Measurements from ENCODE around the gene CRYL1. TPM values are rescaled to one million over a fixed set of nuclear protein-coding genes. Genes with fewer than 3 reads are reported as not detected.

The CRYL1 gene
- total RNA-seq, 1 experiment from 2014 or later: 13.4 TPM

DNA sequence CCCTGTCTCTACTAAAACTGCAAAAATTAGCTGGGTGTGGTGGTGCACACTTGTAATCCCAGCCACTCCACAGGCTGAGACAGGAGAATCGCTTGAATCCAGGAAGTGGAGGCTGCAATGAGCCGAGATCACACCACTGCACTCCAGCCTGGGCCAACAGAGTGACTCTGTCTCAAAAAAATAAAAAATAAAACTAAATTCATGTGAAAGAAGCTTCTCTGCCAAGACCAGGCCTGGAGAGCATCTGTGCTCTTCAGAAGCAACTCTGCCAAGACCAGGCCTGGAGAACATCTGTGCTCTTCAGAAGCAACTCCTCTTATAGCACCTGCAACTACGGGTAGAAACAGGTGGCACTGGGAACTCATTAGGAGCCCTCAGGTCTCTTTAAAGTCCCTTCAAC, 37.7 kb downstream of the CRYL1 start:
- ATAC-seq (no peak), DNase-seq (ENCODE audit: low read depth, low spot score) (no peak)
- intact Hi-C loops (cut with micrococcal nuclease; ENCODE audit: unreplicated experiment) (loop anchor here (2.0 kb wide), 1 partner anchor 291 kb away; no protein-coding TSS in a partner anchor), in situ Hi-C loops (cut with HindIII; ENCODE audit: low pct_unique_long_range_greater_than_20kb, low sequenced_read_pairs) (no loop called here)
- POLR2A ChIA-PET: no interaction called here
- no TSS peak for BruUV-seq (replicated peaks)
- CTCF ChIA-PET: interaction anchor here (0.7 kb wide), 1 partner anchor 259 kb away, joined by 4 read pairs; no protein-coding TSS in a partner anchor
- Histone ChIP-seq H3K27ac (ENCODE audit: low read length) (no peak overlapping the region), H3K4me1 (ENCODE audit: control insufficient read depth, insufficient read depth, low read length) (no peaks in the 10 kb centered on the region), H3K9me3 (ENCODE audit: control insufficient read depth, insufficient read depth, low read depth, low read length) (no peaks in the 10 kb centered on the region), H3K27me3 (ENCODE audit: control insufficient read depth, insufficient read depth, low read length) (no peaks in the 10 kb centered on the region), H3K36me3 (ENCODE audit: control insufficient read depth, insufficient read depth, low read length) (no peaks in the 10 kb centered on the region), H3K4me3 (ENCODE audit: low read depth in 2 of 2, low read length in 2 of 2) (no peak overlapping the region)
- TF ChIP-seq, protein P1, sequence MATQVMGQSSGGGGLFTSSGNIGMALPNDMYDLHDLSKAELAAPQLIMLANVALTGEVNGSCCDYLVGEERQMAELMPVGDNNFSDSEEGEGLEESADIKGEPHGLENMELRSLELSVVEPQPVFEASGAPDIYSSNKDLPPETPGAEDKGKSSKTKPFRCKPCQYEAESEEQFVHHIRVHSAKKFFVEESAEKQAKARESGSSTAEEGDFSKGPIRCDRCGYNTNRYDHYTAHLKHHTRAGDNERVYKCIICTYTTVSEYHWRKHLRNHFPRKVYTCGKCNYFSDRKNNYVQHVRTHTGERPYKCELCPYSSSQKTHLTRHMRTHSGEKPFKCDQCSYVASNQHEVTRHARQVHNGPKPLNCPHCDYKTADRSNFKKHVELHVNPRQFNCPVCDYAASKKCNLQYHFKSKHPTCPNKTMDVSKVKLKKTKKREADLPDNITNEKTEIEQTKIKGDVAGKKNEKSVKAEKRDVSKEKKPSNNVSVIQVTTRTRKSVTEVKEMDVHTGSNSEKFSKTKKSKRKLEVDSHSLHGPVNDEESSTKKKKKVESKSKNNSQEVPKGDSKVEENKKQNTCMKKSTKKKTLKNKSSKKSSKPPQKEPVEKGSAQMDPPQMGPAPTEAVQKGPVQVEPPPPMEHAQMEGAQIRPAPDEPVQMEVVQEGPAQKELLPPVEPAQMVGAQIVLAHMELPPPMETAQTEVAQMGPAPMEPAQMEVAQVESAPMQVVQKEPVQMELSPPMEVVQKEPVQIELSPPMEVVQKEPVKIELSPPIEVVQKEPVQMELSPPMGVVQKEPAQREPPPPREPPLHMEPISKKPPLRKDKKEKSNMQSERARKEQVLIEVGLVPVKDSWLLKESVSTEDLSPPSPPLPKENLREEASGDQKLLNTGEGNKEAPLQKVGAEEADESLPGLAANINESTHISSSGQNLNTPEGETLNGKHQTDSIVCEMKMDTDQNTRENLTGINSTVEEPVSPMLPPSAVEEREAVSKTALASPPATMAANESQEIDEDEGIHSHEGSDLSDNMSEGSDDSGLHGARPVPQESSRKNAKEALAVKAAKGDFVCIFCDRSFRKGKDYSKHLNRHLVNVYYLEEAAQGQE (IDR thresholded peaks at IDR 0.05; ENCODE audit: insufficient read depth in 1 of 2, low read depth in 2 of 2, low read length in 1 of 2): no peak
- TF ChIP-seq SIN3A (IDR thresholded peaks at IDR 0.05; ENCODE audit: borderline replicate concordance, insufficient read depth, low read depth, low read length) (no peak), TCF7L2 (IDR thresholded peaks at IDR 0.05; ENCODE audit: low read depth, low read length) (no peak), POLR2AphosphoS5 (IDR thresholded peaks at IDR 0.05; ENCODE audit: low read depth, low read length) (no peak)
- TF ChIP-seq, protein P2, sequence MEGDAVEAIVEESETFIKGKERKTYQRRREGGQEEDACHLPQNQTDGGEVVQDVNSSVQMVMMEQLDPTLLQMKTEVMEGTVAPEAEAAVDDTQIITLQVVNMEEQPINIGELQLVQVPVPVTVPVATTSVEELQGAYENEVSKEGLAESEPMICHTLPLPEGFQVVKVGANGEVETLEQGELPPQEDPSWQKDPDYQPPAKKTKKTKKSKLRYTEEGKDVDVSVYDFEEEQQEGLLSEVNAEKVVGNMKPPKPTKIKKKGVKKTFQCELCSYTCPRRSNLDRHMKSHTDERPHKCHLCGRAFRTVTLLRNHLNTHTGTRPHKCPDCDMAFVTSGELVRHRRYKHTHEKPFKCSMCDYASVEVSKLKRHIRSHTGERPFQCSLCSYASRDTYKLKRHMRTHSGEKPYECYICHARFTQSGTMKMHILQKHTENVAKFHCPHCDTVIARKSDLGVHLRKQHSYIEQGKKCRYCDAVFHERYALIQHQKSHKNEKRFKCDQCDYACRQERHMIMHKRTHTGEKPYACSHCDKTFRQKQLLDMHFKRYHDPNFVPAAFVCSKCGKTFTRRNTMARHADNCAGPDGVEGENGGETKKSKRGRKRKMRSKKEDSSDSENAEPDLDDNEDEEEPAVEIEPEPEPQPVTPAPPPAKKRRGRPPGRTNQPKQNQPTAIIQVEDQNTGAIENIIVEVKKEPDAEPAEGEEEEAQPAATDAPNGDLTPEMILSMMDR (IDR thresholded peaks at IDR 0.05): no peak

DNA sequence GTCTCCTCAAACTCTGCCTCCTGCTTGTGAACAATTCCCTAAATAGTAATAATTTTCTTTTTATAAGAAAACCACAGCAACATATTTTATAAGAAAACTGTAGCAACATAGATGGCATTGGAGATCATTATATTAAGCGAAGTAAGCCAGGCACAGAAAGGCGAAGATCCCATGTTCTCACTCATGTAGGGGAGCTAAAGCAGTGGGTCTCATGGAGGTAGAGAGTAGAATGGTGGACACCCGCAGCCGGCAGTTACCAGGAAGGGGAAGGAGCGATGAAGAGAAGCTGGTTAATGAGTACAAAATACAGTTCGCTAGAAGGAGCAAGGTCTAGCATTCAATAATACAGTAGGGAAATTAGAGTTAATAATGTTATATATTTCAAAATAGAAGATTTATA, 42.9 kb downstream of the CRYL1 start:
- DNase-seq (ENCODE audit: low read depth, low spot score) (no peak), ATAC-seq (no peak)
- H3K9me3 ChIP-seq (ENCODE audit: control insufficient read depth, insufficient read depth, low read depth, low read length): no peaks in the 10 kb centered on the region
- BruUV-seq (replicated peaks): no TSS peak
- in situ Hi-C loops (cut with HindIII; ENCODE audit: low pct_unique_long_range_greater_than_20kb, low sequenced_read_pairs) (no loop called here), intact Hi-C loops (cut with micrococcal nuclease; ENCODE audit: unreplicated experiment) (no loop called here)
- H3K27me3 ChIP-seq (ENCODE audit: control insufficient read depth, insufficient read depth, low read length): no peaks in the 10 kb centered on the region
- no peak overlapping the region for H3K4me3 ChIP-seq (ENCODE audit: low read depth in 2 of 2, low read length in 2 of 2)
- ChIA-PET CTCF (no interaction called here), POLR2A (interaction anchor here (0.6 kb wide), 1 partner anchor 18 kb away, joined by 3 read pairs; no protein-coding TSS in a partner anchor)
- no peaks in the 10 kb centered on the region for H3K4me1 ChIP-seq (ENCODE audit: control insufficient read depth, insufficient read depth, low read length)
- H3K27ac ChIP-seq (ENCODE audit: low read length): no peak overlapping the region; the same call in 1 of the 2 replicates
- TF ChIP-seq SIN3A (IDR thresholded peaks at IDR 0.05; ENCODE audit: borderline replicate concordance, insufficient read depth, low read depth, low read length) (no peak), POLR2AphosphoS5 (IDR thresholded peaks at IDR 0.05; ENCODE audit: low read depth, low read length) (no peak), TCF7L2 (IDR thresholded peaks at IDR 0.05; ENCODE audit: low read depth, low read length) (no peak)
- TF ChIP-seq, protein P2 (IDR thresholded peaks at IDR 0.05): no peak
- TF ChIP-seq, protein P1 (IDR thresholded peaks at IDR 0.05; ENCODE audit: insufficient read depth in 1 of 2, low read depth in 2 of 2, low read length in 1 of 2): no peak
- H3K36me3 ChIP-seq (ENCODE audit: control insufficient read depth, insufficient read depth, low read length): no peaks in the 10 kb centered on the region

All from Panc1 (cell line).